WERI-Rb-1 (cell line): ENCODE results near the gene TEX13B.

Experiments used
- DNase-seq: peaks from one replicate; pipeline ENCODE4 v3.0.0-alpha.2; 2020
- H3K27ac ChIP-seq: fragments of 250-450 bp; sonication (Bioruptor Pico); 2 replicates; pipeline ENCODE4 v1.5.1; 2020; ENCODE audit warnings: mild to moderate bottlenecking, moderate library complexity
- H3K27me3 ChIP-seq: fragments of 250-450 bp; sonication (Bioruptor Pico); 2 replicates; pipeline ENCODE4 v1.5.1; 2021; ENCODE audit warnings: mild to moderate bottlenecking, low read depth, moderate library complexity; ENCODE audit not compliant: insufficient read depth, severe bottlenecking
- H3K36me3 ChIP-seq: fragments of 250-450 bp; sonication (Bioruptor Pico); 2 replicates; pipeline ENCODE4 v1.5.1; 2020; ENCODE audit warnings: mild to moderate bottlenecking, moderate library complexity
- H3K4me3 ChIP-seq: 2 replicates; pipeline ENCODE4 v1.5.1; 2011; ENCODE audit warnings: low read depth, mild to moderate bottlenecking, control low read depth, low read length
- H3K9me3 ChIP-seq: fragments of 250-450 bp; sonication (Bioruptor Pico); 2 replicates; pipeline ENCODE4 v1.5.1; 2021; ENCODE audit warnings: mild to moderate bottlenecking, moderate library complexity; ENCODE audit not compliant: severe bottlenecking
- TF ChIP-seq, protein P1 (sequence below): IDR thresholded peaks from 2 replicates; pipeline ENCODE4 v1.5.1; 2011; ENCODE audit warnings: low read depth, mild to moderate bottlenecking, control low read depth, inconsistent platforms, low read length

TEX13B gene

DNA sequence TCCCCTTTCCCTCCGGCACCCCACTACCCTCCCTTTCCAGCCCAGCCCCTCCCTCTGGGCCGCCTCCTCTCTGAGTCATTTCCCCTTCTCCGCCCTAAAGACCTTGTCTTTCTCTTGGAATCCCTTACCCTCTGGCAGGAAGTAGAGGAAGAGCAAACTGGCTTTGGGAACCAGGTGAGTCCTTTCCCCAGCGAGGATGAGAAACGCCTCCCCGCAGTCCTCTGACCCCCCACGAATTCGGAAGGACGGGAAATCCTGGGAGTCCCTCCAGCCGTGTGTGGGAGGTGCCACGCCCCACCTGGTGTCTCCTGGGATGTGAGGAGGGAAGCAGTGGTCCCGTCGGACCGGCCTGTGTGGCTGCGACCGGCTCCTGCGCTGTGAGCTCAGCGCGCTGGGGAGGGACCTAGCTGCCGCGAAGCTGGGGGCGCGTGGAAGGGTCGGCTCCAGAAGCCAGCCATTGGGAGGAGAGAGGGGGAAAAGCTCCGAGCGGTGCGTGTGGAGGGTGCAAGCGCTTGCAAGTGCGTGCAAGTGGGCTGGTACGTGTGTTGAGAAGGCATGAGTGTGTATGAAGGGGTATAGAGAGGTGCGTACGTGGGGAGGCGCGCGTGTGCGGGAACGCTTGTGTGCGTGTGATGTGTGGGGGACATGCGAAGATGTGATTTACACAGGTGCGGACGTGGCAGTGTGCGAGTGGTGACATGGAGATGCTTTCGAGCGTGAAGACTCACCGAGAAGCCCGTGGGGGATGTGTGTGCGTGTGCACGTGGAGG lies 46.3 kb downstream of the TEX13B start:
- no peak for DNase-seq
- H3K27me3 ChIP-seq: peaks cover 64% of the 10 kb centered on the region
- H3K27ac ChIP-seq: no peak overlapping the region
- H3K9me3 ChIP-seq: no peaks in the 10 kb centered on the region
- no peak overlapping the region for H3K4me3 ChIP-seq
- H3K36me3 ChIP-seq: no peaks in the 10 kb centered on the region
- TF ChIP-seq, protein P1, sequence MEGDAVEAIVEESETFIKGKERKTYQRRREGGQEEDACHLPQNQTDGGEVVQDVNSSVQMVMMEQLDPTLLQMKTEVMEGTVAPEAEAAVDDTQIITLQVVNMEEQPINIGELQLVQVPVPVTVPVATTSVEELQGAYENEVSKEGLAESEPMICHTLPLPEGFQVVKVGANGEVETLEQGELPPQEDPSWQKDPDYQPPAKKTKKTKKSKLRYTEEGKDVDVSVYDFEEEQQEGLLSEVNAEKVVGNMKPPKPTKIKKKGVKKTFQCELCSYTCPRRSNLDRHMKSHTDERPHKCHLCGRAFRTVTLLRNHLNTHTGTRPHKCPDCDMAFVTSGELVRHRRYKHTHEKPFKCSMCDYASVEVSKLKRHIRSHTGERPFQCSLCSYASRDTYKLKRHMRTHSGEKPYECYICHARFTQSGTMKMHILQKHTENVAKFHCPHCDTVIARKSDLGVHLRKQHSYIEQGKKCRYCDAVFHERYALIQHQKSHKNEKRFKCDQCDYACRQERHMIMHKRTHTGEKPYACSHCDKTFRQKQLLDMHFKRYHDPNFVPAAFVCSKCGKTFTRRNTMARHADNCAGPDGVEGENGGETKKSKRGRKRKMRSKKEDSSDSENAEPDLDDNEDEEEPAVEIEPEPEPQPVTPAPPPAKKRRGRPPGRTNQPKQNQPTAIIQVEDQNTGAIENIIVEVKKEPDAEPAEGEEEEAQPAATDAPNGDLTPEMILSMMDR: no peak

DNA sequence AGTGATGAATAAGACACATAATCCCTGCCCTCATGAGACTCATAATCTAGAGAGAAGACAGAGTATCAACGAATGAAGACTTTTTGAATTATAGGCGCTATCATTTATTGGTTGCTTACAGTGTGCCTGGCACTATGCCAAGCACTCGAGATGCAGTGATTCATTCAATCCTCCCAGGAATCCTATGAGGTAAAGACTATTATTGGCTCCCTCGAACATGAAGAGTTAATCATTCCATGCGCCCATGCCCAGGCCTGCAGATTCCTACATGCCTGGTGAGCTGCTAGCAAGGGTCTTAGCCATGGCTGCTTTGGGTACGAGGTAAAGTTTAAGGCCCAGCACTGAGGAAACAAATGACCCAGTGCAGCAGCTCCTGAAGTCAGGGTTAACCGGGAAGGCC lies 47.0 kb downstream of the TEX13B start:
- TF ChIP-seq, protein P1: no peak
- DNase-seq: no peak
- no peak overlapping the region for H3K4me3 ChIP-seq
- no peaks in the 10 kb centered on the region for H3K36me3 ChIP-seq
- H3K9me3 ChIP-seq: no peaks in the 10 kb centered on the region
- H3K27ac ChIP-seq: no peak overlapping the region
- H3K27me3 ChIP-seq: peaks cover 64% of the 10 kb centered on the region

DNA sequence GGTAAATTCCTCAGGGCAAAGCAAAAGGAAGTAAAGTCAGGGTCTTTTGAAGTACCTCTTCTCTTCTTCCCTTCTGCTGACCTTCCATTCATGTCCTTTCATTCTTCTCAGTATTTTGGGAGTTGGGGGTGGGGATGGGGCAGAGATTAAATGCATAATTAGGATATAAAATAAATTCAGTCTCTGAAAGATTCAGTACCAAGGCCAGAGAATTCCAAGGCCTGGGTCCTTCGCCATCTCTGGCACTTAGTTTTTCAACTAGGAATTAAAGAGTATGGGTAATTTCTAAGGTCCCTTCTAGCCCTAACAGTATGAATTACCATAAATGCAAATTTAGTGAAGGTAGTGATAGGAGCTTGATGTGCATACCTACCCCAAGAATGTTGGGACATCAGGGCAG lies 47.9 kb downstream of the TEX13B start:
- TF ChIP-seq, protein P1: no peak
- H3K27ac ChIP-seq: no peak overlapping the region
- H3K4me3 ChIP-seq: no peak overlapping the region
- H3K9me3 ChIP-seq: no peaks in the 10 kb centered on the region
- H3K36me3 ChIP-seq: no peaks in the 10 kb centered on the region
- H3K27me3 ChIP-seq: peaks cover 64% of the 10 kb centered on the region
- no peak for DNase-seq
